ENCODE results near the gene HHIPL1.

Gene HHIPL1

DNA sequence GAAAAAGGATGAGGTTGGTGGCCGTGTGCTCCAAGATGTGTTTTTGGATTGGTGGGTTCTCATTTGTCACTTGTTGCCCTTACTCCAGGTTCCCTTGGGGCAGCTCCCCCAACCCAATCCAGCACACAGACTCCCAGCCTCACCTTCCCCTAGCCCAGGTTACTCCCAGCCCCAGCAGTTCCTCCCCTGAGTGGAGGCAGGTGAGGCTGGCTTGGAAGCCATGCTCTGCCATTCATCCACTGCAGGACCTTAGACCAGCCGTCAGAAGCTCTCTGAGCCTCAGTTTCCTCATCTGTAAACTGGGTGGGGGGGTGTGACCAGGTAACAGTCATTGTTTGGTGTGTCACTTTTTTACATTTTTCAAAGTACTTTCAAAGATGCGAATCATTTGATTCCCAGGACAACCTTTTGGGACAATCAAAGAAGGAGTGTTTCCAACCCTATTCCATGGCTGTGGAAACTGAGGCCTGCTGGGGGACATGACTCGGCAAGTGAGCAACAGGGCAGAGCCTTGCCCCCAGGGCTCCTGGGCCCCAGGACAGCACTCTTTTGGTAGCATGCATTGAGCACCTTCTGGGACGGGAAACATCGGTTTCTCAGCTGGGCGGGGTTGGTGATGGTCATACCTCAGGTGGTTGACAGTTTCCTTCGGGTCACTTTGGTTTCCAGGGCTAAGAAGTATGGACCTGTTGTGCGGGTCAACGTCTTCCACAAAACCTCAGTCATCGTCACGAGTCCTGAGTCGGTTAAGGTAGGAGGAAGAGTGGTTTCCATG is 46.4 kb downstream of the HHIPL1 start:
- Histone ChIP-seq H3K27me3 (ENCODE audit: insufficient read depth, poor library complexity, severe bottlenecking) (peaks cover 10% of the 10 kb centered on the region), H3K4me3 (replicated peaks; ENCODE audit: insufficient read depth, low read length) (no peak overlapping the region), H3K27ac (replicated peaks) (no peak overlapping the region)
- DNase-seq (ENCODE audit: low read depth in 1 of 2, low spot score in 1 of 2): no peak
- no peak for TF ChIP-seq CTCF (IDR thresholded peaks at IDR 0.05; ENCODE audit: insufficient read depth, low read length)
- no peak for TF ChIP-seq REST (IDR thresholded peaks at IDR 0.05; ENCODE audit: insufficient replicate concordance, low read depth)
- TF ChIP-seq POLR2AphosphoS5 (IDR thresholded peaks at IDR 0.05; ENCODE audit: low read depth): no peak
- TF ChIP-seq GABPA (IDR thresholded peaks at IDR 0.05; ENCODE audit: low read depth): no peak
- no peak for TF ChIP-seq SPI1 (IDR thresholded peaks at IDR 0.05; ENCODE audit: borderline replicate concordance, low read depth)

GRCh38 chr14:99693918-99694317 is 49.0 kb downstream of the HHIPL1 start:
- TF ChIP-seq POLR2AphosphoS5 (IDR thresholded peaks at IDR 0.05; ENCODE audit: low read depth): no peak
- no peak for TF ChIP-seq REST (IDR thresholded peaks at IDR 0.05; ENCODE audit: insufficient replicate concordance, low read depth)
- TF ChIP-seq CTCF (IDR thresholded peaks at IDR 0.05; ENCODE audit: insufficient read depth, low read length): no peak
- no peak for TF ChIP-seq GABPA (IDR thresholded peaks at IDR 0.05; ENCODE audit: low read depth)
- no peak for TF ChIP-seq SPI1 (IDR thresholded peaks at IDR 0.05; ENCODE audit: borderline replicate concordance, low read depth)
- H3K27me3 ChIP-seq (ENCODE audit: insufficient read depth, poor library complexity, severe bottlenecking): peaks cover 3% of the 10 kb centered on the region
- no peak overlapping the region for H3K4me3 ChIP-seq (replicated peaks; ENCODE audit: insufficient read depth, low read length)

DNA sequence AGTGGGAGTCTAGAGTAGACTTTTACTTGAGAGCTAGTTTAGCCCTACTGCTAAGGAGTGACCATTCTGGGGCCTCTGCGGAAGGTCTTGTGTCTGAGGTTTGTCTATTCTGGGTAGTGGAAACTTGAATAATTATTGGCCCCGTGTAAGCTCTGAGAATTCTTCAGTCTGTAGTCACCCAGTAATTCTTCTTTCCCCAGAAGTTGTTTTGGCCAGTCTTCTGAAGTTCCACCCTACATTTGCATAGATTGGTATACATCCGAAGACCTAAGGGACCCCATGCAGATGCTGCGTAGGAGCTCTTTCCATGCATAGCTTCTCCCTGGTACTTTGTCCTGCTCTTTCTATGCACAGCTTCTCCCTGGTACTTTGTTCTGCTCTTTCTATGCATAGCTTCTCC is 52.0 kb downstream of the HHIPL1 start:
- no peak overlapping the region for H3K4me3 ChIP-seq (replicated peaks; ENCODE audit: insufficient read depth, low read length)
- H3K27ac ChIP-seq (replicated peaks): no peak overlapping the region
- TF ChIP-seq SPI1 (IDR thresholded peaks at IDR 0.05; ENCODE audit: borderline replicate concordance, low read depth) (no peak), POLR2AphosphoS5 (IDR thresholded peaks at IDR 0.05; ENCODE audit: low read depth) (no peak), CTCF (IDR thresholded peaks at IDR 0.05; ENCODE audit: insufficient read depth, low read length) (no peak), GABPA (IDR thresholded peaks at IDR 0.05; ENCODE audit: low read depth) (no peak), REST (IDR thresholded peaks at IDR 0.05; ENCODE audit: insufficient replicate concordance, low read depth) (no peak)
- DNase-seq (ENCODE audit: low read depth in 1 of 2, low spot score in 1 of 2): no peak
- no peaks in the 10 kb centered on the region for H3K27me3 ChIP-seq (ENCODE audit: insufficient read depth, poor library complexity, severe bottlenecking)

More at GRCh38 chr14:99693918-99694317, 49.0 kb downstream of the HHIPL1 start:
- no peak for DNase-seq (ENCODE audit: low read depth in 1 of 2, low spot score in 1 of 2)
- H3K27ac ChIP-seq (replicated peaks): no peak overlapping the region
